Gastrocnemius medialis (tissue), 4 donors: ENCODE data around the gene SLC1A5. TPM values are rescaled to one million over a fixed set of nuclear protein-coding genes. Genes with fewer than 3 reads are reported as not detected.

Experiments
- ATAC-seq, 2 donors: fragments of 150-250 bp; one replicate each; pipeline ENCODE4 v1.9.1; 2016
- DNase-seq, 2 donors: peaks; one replicate each; pipeline ENCODE4 v3.0.0-alpha.2; 2019
- H3K27ac ChIP-seq, 4 donors: fragments of 200-600 bp; sonication (generic); 1 replicate in 1 of 4; 2 replicates in 3 of 4; pipeline ENCODE4 v1.5.1; 2016 to 2018; ENCODE audit warnings: mild to moderate bottlenecking in 2 of 4, moderate library complexity in 1 of 4
- H3K27me3 ChIP-seq, 3 donors: fragments of 200-600 bp; sonication (generic) in 2 of 3; 1 replicate in 1 of 3; 2 replicates in 2 of 3; pipeline versions ENCODE4 v1.5.1 to v1.6.0; 2016 to 2019; ENCODE audit warnings: mild to moderate bottlenecking in 1 of 3, moderate library complexity in 1 of 3
- H3K36me3 ChIP-seq, 2 donors: fragments of 200-600 bp; sonication (generic) in 1 of 2; one replicate each; pipeline ENCODE4 v1.5.1; 2017 to 2018
- H3K4me1 ChIP-seq, 2 donors: fragments of 200-600 bp; sonication (generic) in 1 of 2; one replicate each; pipeline ENCODE4 v1.5.1; 2016 to 2017; ENCODE audit warnings: mild to moderate bottlenecking in 2 of 2
- H3K4me3 ChIP-seq, 4 donors: fragments of 200-600 bp; sonication (generic) in 3 of 4; 1 replicate in 1 of 4; 2 replicates in 3 of 4; pipeline ENCODE4 v1.5.1; 2016 to 2019; ENCODE audit warnings: mild to moderate bottlenecking in 2 of 4
- H3K9me3 ChIP-seq, 3 donors: fragments of 200-600 bp; sonication (generic) in 2 of 3; 1 replicate in 1 of 3; 2 replicates in 2 of 3; pipeline ENCODE4 v1.5.1; 2016 to 2019
- CTCF ChIP-seq, 5 experiments: fragments of 450-650 bp in 3 of 5; fragments of 200-600 bp in 2 of 5; sonication (generic) in 2 of 5; IDR thresholded peaks in 4 of 5; conservative IDR thresholded peaks in 1 of 5; 1 replicate in 4 of 5; 2 replicates in 1 of 5; pipeline ENCODE4 v1.5.1; 2016 to 2019; ENCODE audit warnings: antibody characterized with exemption in 5 of 5, mild to moderate bottlenecking in 3 of 5, moderate library complexity in 3 of 5
- POLR2A ChIP-seq, 2 donors: fragments of 450-650 bp; IDR thresholded peaks; one replicate each; pipeline ENCODE4 v1.6.1; 2017; ENCODE audit warnings: antibody characterized with exemption in 2 of 2, mild to moderate bottlenecking in 2 of 2, moderate library complexity in 2 of 2
- in situ Hi-C, 4 donors: fragments of 200-750 bp; cut with MboI; loops; one replicate each; pipeline versions ENCODE4 v1.15.0 to v1.8.0; 2017; ENCODE audit warnings: low sequenced_read_pairs in 4 of 4
- intact Hi-C: fragments of 100-400 bp; cut with DNase I; formaldehyde crosslinking; loops from one replicate; pipeline ENCODE4 v1.15.1; 2023; ENCODE audit warnings: low total_unique reads
- total RNA-seq, 4 donors: library from RNA; depleted of rRNA; stranded (reverse); fragments of >200 nt; gene quantifications; one replicate each; pipeline versions ENCODE4 v1.1.0 to v1.2.3, GENCODE V29; 2016

SLC1A5 gene
- total RNA-seq, 4 donors from 2014 or later: 7.6 to 18.5 (median 10.7) TPM

- Histone ChIP-seq H3K9me3 (no peaks in the 10 kb centered on the region), H3K36me3 (peaks cover 0 to 13% of the 10 kb centered on the region in 2 donors), H3K4me1 (peaks cover 0 to 14% of the 10 kb centered on the region in 2 donors), H3K27me3 (no peaks in the 10 kb centered on the region), H3K4me3 (no peak overlapping the region), H3K27ac (no peak overlapping the region)
- ATAC-seq: no peak
- in situ Hi-C loops (loop anchor here in 3 of 4 donors (10.0 to 25.0 kb wide), 3 partner anchors 64 to 227 kb away; no protein-coding TSS in a partner anchor), intact Hi-C loops (no loop called here)
- no peak for DNase-seq
- no peak for TF ChIP-seq POLR2A (IDR thresholded peaks at IDR 0.05)
Measured at GRCh38 chr19:46760363-46760762, 28.0 kb downstream of the SLC1A5 start.

GRCh38 chr19:46759817-46760333 is 28.5 kb downstream of the SLC1A5 start:
- DNase-seq (peak in 1 of 2 donors; percentile 53), ATAC-seq (peak; percentile 61 to 65)
- H3K27ac ChIP-seq: peak overlapping the region in 1 of 4 donors; percentile 37
- in situ Hi-C loops: loop anchor here in 3 of 4 donors (10.0 to 25.0 kb wide), 3 partner anchors 65 to 227 kb away; no protein-coding TSS in a partner anchor
- peaks cover 0 to 13% of the 10 kb centered on the region in 2 donors for H3K36me3 ChIP-seq
- no peak overlapping the region for H3K4me3 ChIP-seq
- intact Hi-C loops: no loop called here
- TF ChIP-seq CTCF (IDR thresholded peaks at IDR 0.05 in 4 of 5, conservative IDR thresholded peaks at IDR 0.05 in 1 of 5): no peak
- TF ChIP-seq POLR2A (IDR thresholded peaks at IDR 0.05): no peak
- H3K9me3 ChIP-seq: no peaks in the 10 kb centered on the region
- peaks cover 0 to 14% of the 10 kb centered on the region in 2 donors for H3K4me1 ChIP-seq
- H3K27me3 ChIP-seq: no peaks in the 10 kb centered on the region

GRCh38 chr19:46759206-46759605 is 29.2 kb downstream of the SLC1A5 start:
- H3K27ac ChIP-seq: no peak overlapping the region
- ATAC-seq: no peak
- TF ChIP-seq CTCF (IDR thresholded peaks at IDR 0.05 in 4 of 5, conservative IDR thresholded peaks at IDR 0.05 in 1 of 5) (no peak), POLR2A (IDR thresholded peaks at IDR 0.05) (no peak)

GRCh38 chr19:46756544-46756888 is 31.9 kb downstream of the SLC1A5 start:
- intact Hi-C loops (no loop called here), in situ Hi-C loops (loop anchor here in 2 of 4 donors (25.0 kb wide), 1 partner anchor 231 kb away; no protein-coding TSS in a partner anchor)
- peaks cover 0 to 12% of the 10 kb centered on the region in 2 donors for H3K4me1 ChIP-seq
- ATAC-seq (no peak), DNase-seq (no peak)
- peaks cover 0 to 13% of the 10 kb centered on the region in 2 donors for H3K36me3 ChIP-seq
- no peaks in the 10 kb centered on the region for H3K9me3 ChIP-seq
- H3K27me3 ChIP-seq: no peaks in the 10 kb centered on the region
- no peak overlapping the region for H3K4me3 ChIP-seq
- H3K27ac ChIP-seq: no peak overlapping the region
- TF ChIP-seq POLR2A (IDR thresholded peaks at IDR 0.05) (no peak), CTCF (IDR thresholded peaks at IDR 0.05 in 4 of 5, conservative IDR thresholded peaks at IDR 0.05 in 1 of 5) (no peak)

More at GRCh38 chr19:46759206-46759605, 29.2 kb downstream of the SLC1A5 start:
- Histone ChIP-seq H3K4me1 (peaks cover 0 to 14% of the 10 kb centered on the region in 2 donors), H3K36me3 (peaks cover 0 to 13% of the 10 kb centered on the region in 2 donors), H3K27me3 (no peaks in the 10 kb centered on the region), H3K4me3 (no peak overlapping the region), H3K9me3 (no peaks in the 10 kb centered on the region)
- no peak for DNase-seq
- in situ Hi-C loops (loop anchor here in 2 of 4 donors (25.0 kb wide), 1 partner anchor 228 kb away; no protein-coding TSS in a partner anchor), intact Hi-C loops (no loop called here)

GRCh38 chr19:46755853-46756543 is 32.4 kb downstream of the SLC1A5 start:
- H3K4me3 ChIP-seq: no peak overlapping the region
- H3K27ac ChIP-seq: no peak overlapping the region
- peaks cover 0 to 9% of the 10 kb centered on the region in 2 donors for H3K4me1 ChIP-seq
- H3K9me3 ChIP-seq: no peaks in the 10 kb centered on the region
- in situ Hi-C loops: loop anchor here in 2 of 4 donors (25.0 kb wide), 1 partner anchor 231 kb away; no protein-coding TSS in a partner anchor
- intact Hi-C loops: no loop called here
- no peaks in the 10 kb centered on the region for H3K27me3 ChIP-seq
- TF ChIP-seq POLR2A (IDR thresholded peaks at IDR 0.05) (no peak), CTCF (IDR thresholded peaks at IDR 0.05 in 4 of 5, conservative IDR thresholded peaks at IDR 0.05 in 1 of 5) (no peak)
- H3K36me3 ChIP-seq: peaks cover 0 to 15% of the 10 kb centered on the region in 2 donors
- ATAC-seq (no peak), DNase-seq (no peak)
